HG03060 (cell line): ENCODE data around the gene P4HA2.

ENCODE experiments used
- ATAC-seq: cut with Tn5 transposase; IDR thresholded peaks from one replicate; pipeline ENCODE4 v1.9.1; 2021; ENCODE audit warnings: low read depth, moderate number of reproducible peaks; ENCODE audit not compliant: unreplicated experiment

P4HA2 gene

GRCh38 chr5:132253008-132253441 lies 25.4 kb upstream of the P4HA2 start:
- no peak for ATAC-seq

- no peak for ATAC-seq
Measured at GRCh38 chr5:132251220-132251725, 23.6 kb upstream of the P4HA2 start.

DNA sequence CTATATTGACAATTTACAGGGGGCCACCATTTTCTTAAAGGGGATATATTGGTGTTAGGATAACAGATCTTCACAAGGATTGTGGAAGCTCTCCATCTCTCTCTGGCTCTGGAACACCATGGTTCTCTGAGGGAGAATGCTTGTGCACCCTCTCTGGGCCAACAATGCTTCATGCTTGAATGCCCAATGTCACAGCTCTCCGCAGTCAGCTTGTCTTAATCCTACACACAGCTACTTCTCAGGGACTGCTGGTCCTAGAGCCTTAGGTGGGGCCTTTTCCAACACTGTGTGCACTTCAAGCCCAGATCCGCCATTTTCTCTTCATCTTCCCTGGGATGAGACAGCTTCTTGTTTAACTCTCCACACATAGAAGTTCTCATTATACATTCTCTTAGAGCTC lies 22.9 kb upstream of the P4HA2 start:
- no peak for ATAC-seq

GRCh38 chr5:132246806-132247205 lies 19.2 kb upstream of the P4HA2 start:
- ATAC-seq: no peak

GRCh38 chr5:132245593-132245992 lies 17.9 kb upstream of the P4HA2 start:
- no peak for ATAC-seq

GRCh38 chr5:132243366-132243977 lies 15.8 kb upstream of the P4HA2 start:
- no peak for ATAC-seq

- ATAC-seq: no peak
Measured at GRCh38 chr5:132239776-132240175, 12.1 kb upstream of the P4HA2 start.

DNA sequence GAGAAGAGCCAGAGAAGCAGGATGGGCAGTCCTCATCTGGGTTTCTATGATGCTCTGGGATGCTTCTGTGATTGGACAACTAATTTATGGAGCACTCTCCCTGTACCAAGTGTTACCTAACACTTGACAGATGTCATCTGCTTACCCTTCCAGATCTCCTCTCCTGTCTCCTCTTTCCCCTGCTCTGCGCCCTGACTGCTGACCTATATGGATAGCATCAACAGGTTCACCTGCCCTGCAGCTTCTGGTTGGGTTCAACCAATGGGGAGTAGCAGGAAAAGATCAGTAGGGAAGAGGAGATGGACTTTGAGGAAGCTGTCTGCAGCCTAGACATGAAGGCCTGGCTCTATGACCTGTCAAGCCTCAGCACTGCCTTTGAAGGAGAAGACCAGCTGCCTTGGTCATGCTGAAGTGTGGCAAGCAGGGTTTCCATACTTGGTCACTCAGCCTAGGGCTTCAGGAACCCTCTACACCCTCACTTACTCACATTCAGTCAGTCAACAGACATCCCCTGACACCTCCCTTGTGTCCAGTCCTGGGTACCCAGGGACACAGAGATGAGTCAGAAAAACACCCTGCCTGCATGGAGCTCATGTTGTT lies 11.3 kb upstream of the P4HA2 start:
- no peak for ATAC-seq

DNA sequence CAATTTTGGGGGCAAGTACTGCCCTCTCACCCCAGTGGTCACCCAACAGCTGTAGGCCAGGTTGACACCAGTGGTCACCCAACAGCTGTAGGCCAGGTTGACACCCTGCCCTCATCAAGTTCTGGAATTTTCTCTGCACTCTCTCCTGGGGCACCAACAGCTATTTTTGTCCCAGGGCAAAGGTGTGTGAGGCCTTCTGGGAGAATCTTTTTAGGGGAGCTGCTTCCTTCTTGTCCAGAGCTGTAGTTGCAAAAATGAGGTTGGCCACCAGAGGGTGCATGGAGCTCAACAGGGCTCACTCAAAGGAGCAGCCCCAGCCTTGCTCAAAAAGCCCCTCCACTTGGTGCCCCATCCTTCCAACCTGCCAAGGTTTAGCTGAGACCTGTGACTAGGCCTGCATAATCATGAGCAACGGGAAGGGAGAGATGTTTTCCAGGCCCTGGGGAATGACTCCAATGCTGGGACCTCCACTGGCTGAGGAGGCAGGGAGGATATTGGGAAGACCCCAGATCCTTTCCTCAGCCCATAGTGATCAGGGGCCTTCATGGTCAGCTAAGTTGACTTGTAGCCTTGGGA lies 10.6 kb upstream of the P4HA2 start:
- no peak for ATAC-seq

GRCh38 chr5:132237670-132238069 lies 10.0 kb upstream of the P4HA2 start:
- no peak for ATAC-seq

DNA sequence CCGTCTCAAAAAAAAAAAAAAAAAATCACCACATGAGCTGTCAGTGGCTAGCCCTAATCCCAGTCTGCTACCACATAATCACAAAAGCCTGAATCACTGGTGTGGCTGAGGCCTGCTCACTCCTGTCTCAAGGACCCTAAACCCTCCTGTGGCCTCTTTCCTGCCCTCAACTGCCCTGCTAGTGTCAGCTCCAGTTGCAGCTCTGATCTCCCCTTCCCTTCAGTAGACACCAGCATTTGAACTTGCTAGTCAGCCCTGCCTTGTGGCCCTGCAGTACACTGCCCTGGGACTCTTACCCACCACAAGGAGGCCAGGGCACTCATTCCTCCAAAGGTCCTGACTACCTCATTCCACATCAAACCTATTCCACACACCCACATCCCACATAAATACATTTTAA lies 9.5 kb upstream of the P4HA2 start:
- ATAC-seq: no peak

DNA sequence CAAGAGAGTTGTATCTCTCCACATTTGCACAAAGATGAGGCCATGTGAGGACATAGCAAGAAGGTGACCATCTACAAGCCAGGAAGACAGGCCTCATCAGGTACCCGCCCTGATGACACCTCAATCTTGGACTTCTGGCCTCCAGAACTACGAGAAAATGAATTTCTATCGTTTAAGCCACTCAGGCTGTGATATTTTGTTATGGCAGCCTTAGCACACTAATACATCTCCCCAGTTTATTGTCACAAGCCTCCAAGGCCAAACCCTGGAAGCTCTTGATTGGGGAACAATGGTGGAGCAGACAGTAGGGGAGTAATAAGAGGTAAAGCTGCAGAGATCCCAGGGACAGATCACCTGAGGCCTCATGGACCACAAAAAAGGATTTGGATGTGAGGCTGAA lies 7.7 kb upstream of the P4HA2 start:
- no peak for ATAC-seq

DNA sequence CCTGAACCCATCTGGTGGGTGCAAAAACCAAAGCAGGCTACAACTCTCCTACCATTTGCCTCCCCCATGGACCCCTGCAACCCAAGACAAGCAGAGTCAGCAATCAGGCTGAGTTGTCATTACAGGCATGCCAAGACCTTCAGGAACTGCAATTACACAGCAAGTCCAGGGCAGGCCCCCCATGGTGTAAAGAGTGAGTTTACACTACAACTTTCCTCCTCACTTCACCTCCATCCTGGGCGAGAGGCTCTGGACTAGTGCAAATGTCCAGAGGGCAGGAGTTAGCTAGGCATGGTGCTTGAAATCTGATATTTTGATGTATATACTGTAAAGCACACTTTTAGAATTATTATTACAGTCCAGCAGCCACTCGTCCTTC lies 7.0 kb upstream of the P4HA2 start:
- ATAC-seq: no peak

DNA sequence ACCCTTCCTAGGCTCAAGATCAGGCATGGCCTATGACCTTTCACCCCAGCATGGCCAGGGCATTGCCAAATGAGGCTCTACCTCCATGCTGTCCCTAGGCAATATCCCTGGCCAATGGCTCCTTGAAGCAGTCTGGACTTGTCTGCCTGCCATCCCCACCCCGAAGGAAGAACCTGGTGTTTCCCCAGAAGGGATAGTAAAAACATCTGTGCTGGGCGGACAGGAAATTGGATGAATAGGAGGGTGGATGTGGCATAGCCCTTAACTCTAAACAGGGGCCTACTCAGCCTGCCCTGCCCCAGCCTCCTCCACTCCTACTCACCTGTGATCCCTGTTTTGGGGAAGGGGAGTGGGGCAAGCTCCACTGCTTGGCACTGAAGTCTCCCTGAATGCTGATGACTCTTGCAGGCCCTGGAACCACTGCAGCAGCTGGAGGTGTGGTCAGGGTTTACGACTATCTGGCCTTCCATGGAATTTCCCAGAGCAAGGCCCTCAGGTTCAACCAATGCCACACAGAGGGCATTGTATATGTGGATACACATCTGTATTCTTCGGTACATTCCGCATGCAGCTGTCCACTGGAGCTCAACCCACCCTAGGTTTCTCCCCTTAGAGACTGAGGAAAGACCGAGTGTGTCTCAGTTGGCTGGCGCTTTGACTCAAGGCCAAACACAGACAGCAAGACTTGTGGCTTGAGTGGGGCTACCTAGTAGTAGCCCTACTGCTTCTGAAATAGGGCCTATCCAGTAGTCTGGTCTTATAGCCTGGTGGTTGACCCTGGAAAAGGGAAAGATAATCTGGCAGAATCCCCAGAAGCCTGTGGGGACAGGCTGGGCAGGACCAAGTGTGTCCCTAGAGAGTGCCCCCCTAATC lies 6.4 kb upstream of the P4HA2 start:
- no peak for ATAC-seq

GRCh38 chr5:132233081-132233480 lies 5.4 kb upstream of the P4HA2 start:
- no peak for ATAC-seq

GRCh38 chr5:132232465-132232864 lies 4.8 kb upstream of the P4HA2 start:
- no peak for ATAC-seq

- no peak for ATAC-seq
Measured at GRCh38 chr5:132230871-132231270, 3.2 kb upstream of the P4HA2 start.

DNA sequence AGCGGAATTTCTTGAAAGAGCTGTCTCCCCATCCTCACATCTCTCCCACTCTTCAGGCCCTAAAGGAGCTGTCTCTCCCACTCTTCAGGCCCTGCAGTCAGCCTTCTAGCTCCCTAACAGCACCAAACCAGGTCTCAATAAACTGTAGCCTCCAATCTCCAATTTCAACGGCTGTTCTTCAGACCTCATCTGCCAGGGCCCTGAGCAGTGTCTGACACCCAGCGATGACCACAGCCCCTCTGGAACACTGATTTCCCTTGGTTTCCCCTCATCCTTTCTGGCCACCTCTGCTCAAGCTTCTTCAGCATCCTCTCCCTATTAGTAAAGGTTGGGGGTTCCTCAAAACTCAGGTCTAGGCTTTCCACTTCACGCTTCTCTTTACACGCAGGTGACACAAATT lies 1.6 kb upstream of the P4HA2 start:
- ATAC-seq: no peak

- no peak for ATAC-seq
Measured at GRCh38 chr5:132228241-132229035, 785 bp upstream of the P4HA2 start.

DNA sequence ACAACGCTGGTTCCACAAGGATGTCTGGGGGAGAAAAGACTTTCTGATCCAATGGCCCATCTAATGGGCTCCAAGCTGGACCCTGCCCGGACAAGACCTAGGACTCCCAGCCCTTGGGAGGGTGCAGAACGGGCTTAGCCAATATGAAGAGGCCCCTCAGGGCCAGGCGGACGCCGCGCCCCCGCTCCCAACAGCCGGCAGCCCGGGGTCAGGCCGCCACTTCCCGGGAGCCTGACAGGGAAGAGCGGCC lies 493 bp downstream of the P4HA2 start:
- ATAC-seq: no peak
